ENCODE results near the gene NMRAL1. TPM values are rescaled to one million over a fixed set of nuclear protein-coding genes. Genes with fewer than 3 reads are reported as not detected.

NMRAL1 gene
- total RNA-seq, 1 donor from 2014 or later: 47.1 TPM

DNA sequence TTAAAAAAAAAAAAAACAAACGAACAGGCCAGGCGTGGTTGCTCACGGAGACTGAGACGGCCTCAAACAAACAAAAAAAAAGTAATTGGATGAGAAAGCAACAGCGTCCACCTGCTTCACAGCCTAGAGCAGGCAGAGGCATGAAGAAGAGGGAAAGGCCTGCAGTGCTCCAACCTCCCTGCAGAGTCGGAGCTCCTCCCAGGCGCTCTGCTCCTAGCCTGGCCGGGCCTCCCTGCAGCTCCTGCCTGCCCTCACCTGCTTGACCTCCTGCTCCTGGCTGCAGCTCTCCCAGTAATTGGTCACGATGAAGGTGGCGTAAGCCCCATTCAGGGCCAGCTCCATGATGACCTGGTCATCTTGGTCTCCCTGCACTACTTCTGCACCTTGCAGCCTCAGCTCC, 5.5 kb downstream of the NMRAL1 start:
- peaks cover 23% of the 10 kb centered on the region for H3K79me2 ChIP-seq (ENCODE audit: low read depth)
- no peak overlapping the region for H3K4me3 ChIP-seq
- Mint-ChIP-seq H3K4me1 (no peaks in the 10 kb centered on the region), H3K27me3 (ENCODE audit: insufficient read depth, low read depth) (peaks cover 8% of the 10 kb centered on the region), H3K4me3 (no peak overlapping the region), H3K36me3 (peaks cover 8% of the 10 kb centered on the region), H3K27ac (no peak overlapping the region), H3K9me3 (no peaks in the 10 kb centered on the region)
- no peaks in the 10 kb centered on the region for H3K36me3 ChIP-seq
- H2AFZ ChIP-seq (replicated peaks): no peak overlapping the region
- peaks cover 10% of the 10 kb centered on the region for H4K20me1 ChIP-seq (ENCODE audit: low read depth)
- no peak overlapping the region for H3K9ac ChIP-seq
- H3K4me2 ChIP-seq: no peak overlapping the region
- H3K4me1 ChIP-seq: peaks cover 10% of the 10 kb centered on the region
- no peaks in the 10 kb centered on the region for H3K9me3 ChIP-seq (ENCODE audit: low read depth)
- H3K27ac ChIP-seq: no peak overlapping the region
- TF ChIP-seq, protein P1, sequence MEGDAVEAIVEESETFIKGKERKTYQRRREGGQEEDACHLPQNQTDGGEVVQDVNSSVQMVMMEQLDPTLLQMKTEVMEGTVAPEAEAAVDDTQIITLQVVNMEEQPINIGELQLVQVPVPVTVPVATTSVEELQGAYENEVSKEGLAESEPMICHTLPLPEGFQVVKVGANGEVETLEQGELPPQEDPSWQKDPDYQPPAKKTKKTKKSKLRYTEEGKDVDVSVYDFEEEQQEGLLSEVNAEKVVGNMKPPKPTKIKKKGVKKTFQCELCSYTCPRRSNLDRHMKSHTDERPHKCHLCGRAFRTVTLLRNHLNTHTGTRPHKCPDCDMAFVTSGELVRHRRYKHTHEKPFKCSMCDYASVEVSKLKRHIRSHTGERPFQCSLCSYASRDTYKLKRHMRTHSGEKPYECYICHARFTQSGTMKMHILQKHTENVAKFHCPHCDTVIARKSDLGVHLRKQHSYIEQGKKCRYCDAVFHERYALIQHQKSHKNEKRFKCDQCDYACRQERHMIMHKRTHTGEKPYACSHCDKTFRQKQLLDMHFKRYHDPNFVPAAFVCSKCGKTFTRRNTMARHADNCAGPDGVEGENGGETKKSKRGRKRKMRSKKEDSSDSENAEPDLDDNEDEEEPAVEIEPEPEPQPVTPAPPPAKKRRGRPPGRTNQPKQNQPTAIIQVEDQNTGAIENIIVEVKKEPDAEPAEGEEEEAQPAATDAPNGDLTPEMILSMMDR (IDR thresholded peaks at IDR 0.05): no peak
- no peaks in the 10 kb centered on the region for H3K27me3 ChIP-seq
- peaks cover 11% of the 10 kb centered on the region for H3F3A ChIP-seq (ENCODE audit: low read depth)
- DNase-seq (ENCODE audit: low spot score): no peak

DNA sequence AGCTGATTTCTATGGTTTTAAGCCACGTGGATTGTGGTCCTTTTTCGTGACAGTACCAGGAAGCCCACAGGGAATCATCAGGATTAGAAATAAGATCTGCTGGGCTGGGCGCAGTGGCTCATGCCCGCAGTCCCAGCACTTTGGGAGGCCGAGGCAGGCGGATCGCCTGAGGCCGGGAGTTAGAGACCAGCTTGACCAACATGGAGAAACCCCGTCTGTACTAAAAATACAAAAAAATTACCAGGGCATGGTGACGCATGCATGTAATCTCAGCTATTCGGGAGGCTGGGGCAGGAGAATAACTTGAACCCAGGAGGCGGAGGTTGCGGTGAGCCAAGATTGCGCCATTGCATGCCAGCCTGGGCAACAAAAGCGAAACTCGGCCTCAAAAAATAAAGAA, 6.5 kb downstream of the NMRAL1 start:
- Histone ChIP-seq H2AFZ (replicated peaks) (no peak overlapping the region), H4K20me1 (ENCODE audit: low read depth) (peaks cover 10% of the 10 kb centered on the region), H3K9me3 (ENCODE audit: low read depth) (no peaks in the 10 kb centered on the region), H3K79me2 (ENCODE audit: low read depth) (peaks cover 13% of the 10 kb centered on the region), H3K27ac (no peak overlapping the region), H3K4me1 (peaks cover under 1% of the 10 kb centered on the region), H3F3A (ENCODE audit: low read depth) (peaks cover under 1% of the 10 kb centered on the region), H3K4me2 (no peak overlapping the region), H3K4me3 (no peak overlapping the region), H3K27me3 (no peaks in the 10 kb centered on the region), H3K9ac (no peak overlapping the region), H3K36me3 (no peaks in the 10 kb centered on the region)
- Mint-ChIP-seq H3K27ac (no peak overlapping the region), H3K9me3 (no peaks in the 10 kb centered on the region), H3K4me1 (peaks cover 3% of the 10 kb centered on the region), H3K36me3 (peaks cover 7% of the 10 kb centered on the region), H3K4me3 (no peak overlapping the region), H3K27me3 (ENCODE audit: insufficient read depth, low read depth) (peaks cover 4% of the 10 kb centered on the region)
- TF ChIP-seq EZH2 (IDR thresholded peaks at IDR 0.05) (no peak), EZH2phosphoT487 (IDR thresholded peaks at IDR 0.05) (no peak)
- TF ChIP-seq, protein P1 (IDR thresholded peaks at IDR 0.05): no peak
- no peak for DNase-seq (ENCODE audit: low spot score)

DNA sequence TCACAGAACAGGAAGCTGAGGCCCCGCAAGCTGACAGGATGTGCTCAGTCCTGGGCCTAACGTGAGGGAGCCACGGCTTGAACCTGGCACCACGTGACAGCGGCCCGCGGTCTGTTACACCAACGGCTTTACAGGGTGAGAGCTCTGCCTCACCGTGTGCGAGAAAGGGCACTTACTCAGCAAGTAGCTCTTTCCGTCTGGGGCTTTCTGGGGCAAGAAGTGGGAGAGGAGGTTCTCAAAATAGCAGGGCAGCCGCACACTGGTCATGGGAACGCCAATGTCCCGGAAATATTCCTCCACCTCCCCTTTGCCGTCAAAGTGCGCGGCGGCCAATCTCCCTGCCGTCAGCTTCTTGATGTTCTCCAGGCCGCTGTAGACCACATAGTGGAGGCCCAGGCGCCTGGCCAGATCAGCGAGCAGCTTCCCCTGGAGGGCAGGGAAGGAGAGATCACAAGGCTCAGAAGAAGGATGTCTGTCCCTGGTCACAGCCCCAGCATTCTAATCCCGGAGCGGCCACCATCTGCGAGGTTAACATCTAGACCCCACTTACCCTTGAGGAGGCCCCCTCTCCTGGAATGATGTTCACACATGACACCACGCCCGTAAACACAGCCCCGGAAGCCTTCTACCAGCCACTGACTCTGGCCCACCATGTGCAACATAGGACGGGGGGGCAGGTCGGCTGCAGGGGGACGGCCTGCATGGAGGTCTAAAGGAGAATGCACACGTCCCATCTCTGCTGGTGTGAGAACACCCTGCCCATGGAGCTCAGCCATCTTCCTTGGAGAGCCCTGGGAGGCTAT, 8.2 kb downstream of the NMRAL1 start:
- Histone ChIP-seq H3K4me1 (peaks cover 2% of the 10 kb centered on the region), H4K20me1 (ENCODE audit: low read depth) (peaks cover 10% of the 10 kb centered on the region), H2AFZ (replicated peaks) (no peak overlapping the region), H3K4me3 (no peak overlapping the region), H3K27me3 (no peaks in the 10 kb centered on the region), H3K79me2 (ENCODE audit: low read depth) (no peaks in the 10 kb centered on the region), H3F3A (ENCODE audit: low read depth) (peaks cover 7% of the 10 kb centered on the region), H3K27ac (no peak overlapping the region), H3K36me3 (no peaks in the 10 kb centered on the region), H3K4me2 (no peak overlapping the region), H3K9ac (no peak overlapping the region), H3K9me3 (ENCODE audit: low read depth) (no peaks in the 10 kb centered on the region)
- peaks cover 6% of the 10 kb centered on the region for H3K27me3 Mint-ChIP-seq (ENCODE audit: insufficient read depth, low read depth)
- H3K9me3 Mint-ChIP-seq: no peaks in the 10 kb centered on the region
- no peak overlapping the region for H3K4me3 Mint-ChIP-seq
- peaks cover 8% of the 10 kb centered on the region for H3K4me1 Mint-ChIP-seq
- no peak for DNase-seq (ENCODE audit: low spot score)
- TF ChIP-seq EZH2 (IDR thresholded peaks at IDR 0.05): no peak
- H3K27ac Mint-ChIP-seq: no peak overlapping the region
- H3K36me3 Mint-ChIP-seq: peaks cover 7% of the 10 kb centered on the region

DNA sequence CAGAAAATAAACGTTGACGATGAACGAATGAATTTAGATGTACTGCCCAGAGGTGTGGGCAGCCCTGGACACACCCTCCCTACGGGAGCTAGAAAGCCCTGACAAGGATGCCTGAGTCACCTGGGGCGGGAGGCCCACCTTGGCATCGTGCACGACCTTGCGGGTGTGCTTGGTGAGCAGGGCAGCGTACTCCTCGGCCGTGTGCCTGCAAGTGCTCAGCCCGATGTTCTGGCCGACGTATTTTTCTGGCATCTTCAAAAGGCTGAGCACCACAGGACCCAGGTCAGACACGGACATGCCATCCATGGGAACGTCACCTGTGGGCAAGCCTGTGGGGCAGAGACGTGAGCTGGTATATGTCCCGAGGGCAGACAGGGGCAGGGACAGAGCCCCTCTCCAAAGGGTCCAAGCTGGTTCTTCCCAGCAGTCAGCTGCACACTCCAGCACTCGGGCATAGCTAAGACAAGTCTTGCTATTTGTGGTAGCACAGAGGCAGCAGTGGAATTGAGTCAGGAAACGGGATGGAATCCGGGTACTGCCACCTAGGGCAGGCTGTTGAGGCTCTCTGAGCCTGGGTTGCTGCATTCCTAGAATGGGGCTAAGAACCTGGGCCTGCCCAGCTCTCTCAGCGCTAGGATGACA, 10.8 kb downstream of the NMRAL1 start:
- DNase-seq (ENCODE audit: low spot score): no peak

More for the DNA sequence above, 10.8 kb downstream of the NMRAL1 start:
- Histone ChIP-seq H3K27me3 (no peaks in the 10 kb centered on the region), H4K20me1 (ENCODE audit: low read depth) (peaks cover 7% of the 10 kb centered on the region), H3K9me3 (ENCODE audit: low read depth) (no peaks in the 10 kb centered on the region), H3K4me3 (no peak overlapping the region), H3K36me3 (no peaks in the 10 kb centered on the region), H3K4me1 (peaks cover 6% of the 10 kb centered on the region), H3K27ac (no peak overlapping the region), H3K9ac (no peak overlapping the region), H3K4me2 (no peak overlapping the region), H3K79me2 (ENCODE audit: low read depth) (no peaks in the 10 kb centered on the region), H3F3A (ENCODE audit: low read depth) (peaks cover 18% of the 10 kb centered on the region), H2AFZ (replicated peaks) (no peak overlapping the region)
- Mint-ChIP-seq H3K9me3 (no peaks in the 10 kb centered on the region), H3K27me3 (ENCODE audit: insufficient read depth, low read depth) (peaks cover 6% of the 10 kb centered on the region), H3K27ac (peak overlapping the region; percentile 83), H3K4me1 (peaks cover 12% of the 10 kb centered on the region), H3K4me3 (no peak overlapping the region), H3K36me3 (peaks cover 12% of the 10 kb centered on the region)
- TF ChIP-seq EZH2phosphoT487 (IDR thresholded peaks at IDR 0.05): no peak
- TF ChIP-seq, protein P1 (IDR thresholded peaks at IDR 0.05): no peak
- TF ChIP-seq EZH2 (IDR thresholded peaks at IDR 0.05): no peak
